Body of pancreas (tissue), 4 donors: ENCODE results near the gene TMEM247.

Experiments used
- POLR2A ChIP-seq, 3 donors: fragments of 450-650 bp; IDR thresholded peaks; one replicate each; pipeline ENCODE4 v1.6.1; 2016; ENCODE audit warnings: antibody characterized with exemption in 3 of 3, mild to moderate bottlenecking in 2 of 3
- TF ChIP-seq, protein P1 (sequence below), 7 experiments: fragments of 450-650 bp in 4 of 7; fragments of 200-600 bp in 3 of 7; sonication (generic) in 3 of 7; IDR thresholded peaks; one replicate each; pipeline ENCODE4 v1.5.1; 2016 to 2019; ENCODE audit warnings: antibody characterized with exemption in 7 of 7

DNA sequence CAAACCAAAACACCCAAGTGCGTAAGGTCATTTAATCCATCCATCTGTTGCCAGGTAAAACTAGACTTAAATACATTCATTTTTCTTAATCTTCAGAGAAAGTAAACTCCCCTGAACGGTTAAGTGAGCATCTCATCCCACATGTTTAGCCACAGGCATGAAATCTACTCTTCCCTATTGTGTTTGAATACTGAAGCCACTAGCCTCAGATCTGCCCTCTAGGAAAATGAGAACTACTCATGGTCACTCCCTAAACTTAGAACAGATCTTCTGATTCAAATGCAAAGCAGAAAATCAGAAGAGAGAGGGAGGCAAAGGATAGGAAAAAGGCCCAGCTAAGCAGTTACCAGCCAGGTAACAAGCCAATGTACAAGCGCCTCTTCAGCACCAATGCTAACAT is 7.1 kb downstream of the TMEM247 start:
- TF ChIP-seq, protein P1, sequence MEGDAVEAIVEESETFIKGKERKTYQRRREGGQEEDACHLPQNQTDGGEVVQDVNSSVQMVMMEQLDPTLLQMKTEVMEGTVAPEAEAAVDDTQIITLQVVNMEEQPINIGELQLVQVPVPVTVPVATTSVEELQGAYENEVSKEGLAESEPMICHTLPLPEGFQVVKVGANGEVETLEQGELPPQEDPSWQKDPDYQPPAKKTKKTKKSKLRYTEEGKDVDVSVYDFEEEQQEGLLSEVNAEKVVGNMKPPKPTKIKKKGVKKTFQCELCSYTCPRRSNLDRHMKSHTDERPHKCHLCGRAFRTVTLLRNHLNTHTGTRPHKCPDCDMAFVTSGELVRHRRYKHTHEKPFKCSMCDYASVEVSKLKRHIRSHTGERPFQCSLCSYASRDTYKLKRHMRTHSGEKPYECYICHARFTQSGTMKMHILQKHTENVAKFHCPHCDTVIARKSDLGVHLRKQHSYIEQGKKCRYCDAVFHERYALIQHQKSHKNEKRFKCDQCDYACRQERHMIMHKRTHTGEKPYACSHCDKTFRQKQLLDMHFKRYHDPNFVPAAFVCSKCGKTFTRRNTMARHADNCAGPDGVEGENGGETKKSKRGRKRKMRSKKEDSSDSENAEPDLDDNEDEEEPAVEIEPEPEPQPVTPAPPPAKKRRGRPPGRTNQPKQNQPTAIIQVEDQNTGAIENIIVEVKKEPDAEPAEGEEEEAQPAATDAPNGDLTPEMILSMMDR (IDR thresholded peaks at IDR 0.05), result no peak
- TF ChIP-seq POLR2A (IDR thresholded peaks at IDR 0.05), result no peak
